H9 (cell line): ENCODE measurements around the gene DOLPP1. TPM values are rescaled to one million over a fixed set of nuclear protein-coding genes. Genes with fewer than 3 reads are reported as not detected.

Experiments used
- DNase-seq: peaks from one replicate; pipeline ENCODE4 v3.0.0-alpha.2; 2017
- H2AFZ ChIP-seq: one replicate; pipeline ENCODE4 v1.6.1; 2013; ENCODE audit warnings: mild to moderate bottlenecking, low read length, control low read depth, moderate library complexity
- H2AK5ac ChIP-seq: 2 replicates; pipeline ENCODE4 v1.6.1; 2013; ENCODE audit warnings: low read length, control low read depth, mixed read lengths; ENCODE audit not compliant: insufficient read length
- H2BK120ac ChIP-seq: one replicate; pipeline ENCODE4 v1.6.1; 2013; ENCODE audit warnings: low read depth, mild to moderate bottlenecking, low read length, control low read depth, inconsistent platforms; ENCODE audit not compliant: poor library complexity, severe bottlenecking
- H2BK12ac ChIP-seq: 2 replicates; pipeline ENCODE4 v1.6.1; 2013; ENCODE audit warnings: low read length, control low read depth, mixed read lengths, low read depth; ENCODE audit not compliant: insufficient read length
- H2BK15ac ChIP-seq: 2 replicates; pipeline ENCODE4 v1.6.1; 2013; ENCODE audit warnings: low read depth, low read length, control low read depth
- H2BK20ac ChIP-seq: one replicate; pipeline ENCODE4 v1.6.1; 2013; ENCODE audit warnings: low read depth, mild to moderate bottlenecking, low read length, control low read depth, inconsistent platforms; ENCODE audit not compliant: poor library complexity, severe bottlenecking
- H2BK5ac ChIP-seq: 2 replicates; pipeline ENCODE4 v1.6.1; 2013; ENCODE audit warnings: low read length, control low read depth, mixed read lengths; ENCODE audit not compliant: insufficient read length
- H3K14ac ChIP-seq: 2 replicates; pipeline ENCODE4 v1.6.1; 2013; ENCODE audit warnings: low read length, control low read depth; ENCODE audit not compliant: insufficient read depth
- H3K18ac ChIP-seq: 2 replicates; pipeline ENCODE4 v1.6.1; 2013; ENCODE audit warnings: low read depth, mild to moderate bottlenecking, mixed read lengths, low read length, control low read depth; ENCODE audit not compliant: insufficient read length
- H3K23ac ChIP-seq: 2 replicates; pipeline ENCODE4 v1.6.1; 2013; ENCODE audit warnings: low read length, control low read depth, mixed read lengths, low read depth; ENCODE audit not compliant: insufficient read length
- H3K23me2 ChIP-seq: 2 replicates; pipeline ENCODE4 v1.6.1; 2013; ENCODE audit warnings: low read depth, mild to moderate bottlenecking, mixed read lengths, low read length, control low read depth; ENCODE audit not compliant: insufficient read length, poor library complexity, severe bottlenecking
- H3K27ac ChIP-seq: 2 replicates; pipeline ENCODE4 v1.5.1; 2013; ENCODE audit warnings: low read length, control low read depth, mixed read lengths, low read depth; ENCODE audit not compliant: insufficient read length
- H3K27me3 ChIP-seq: 2 replicates; pipeline ENCODE4 v1.6.1; 2013; ENCODE audit warnings: low read length, control low read depth, inconsistent platforms; ENCODE audit not compliant: insufficient read depth
- H3K4ac ChIP-seq: 2 replicates; pipeline ENCODE4 v1.6.1; 2013; ENCODE audit warnings: low read depth, mild to moderate bottlenecking, control low read depth, inconsistent platforms, low read length, moderate library complexity
- H3K4me1 ChIP-seq: 2 replicates; pipeline ENCODE4 v1.6.1; 2013; ENCODE audit warnings: low read length, control low read depth, inconsistent platforms; ENCODE audit not compliant: insufficient read depth
- H3K4me2 ChIP-seq: 2 replicates; pipeline ENCODE4 v1.6.1; 2013; ENCODE audit warnings: low read length, control low read depth, mixed read lengths; ENCODE audit not compliant: insufficient read length, insufficient read depth
- H3K56ac ChIP-seq: 2 replicates; pipeline ENCODE4 v1.6.1; 2013; ENCODE audit warnings: low read depth, mild to moderate bottlenecking, mixed read lengths, low read length, control low read depth; ENCODE audit not compliant: insufficient read length
- H3K79me1 ChIP-seq: 2 replicates; pipeline ENCODE4 v1.6.1; 2013; ENCODE audit warnings: low read depth, mild to moderate bottlenecking, moderate library complexity, low read length, control low read depth, inconsistent platforms; ENCODE audit not compliant: insufficient read depth, poor library complexity, severe bottlenecking
- H3K79me2 ChIP-seq: 2 replicates; pipeline ENCODE4 v1.6.1; 2013; ENCODE audit warnings: low read length, control low read depth, inconsistent platforms; ENCODE audit not compliant: insufficient read depth
- H3K9ac ChIP-seq: 2 replicates; pipeline ENCODE4 v1.6.1; 2013; ENCODE audit warnings: low read length, control low read depth, mixed read lengths; ENCODE audit not compliant: insufficient read length; ENCODE audit errors: extremely low read depth
- H3K9me3 ChIP-seq: one replicate; pipeline ENCODE4 v1.6.1; 2013; ENCODE audit warnings: low read depth, low read length, inconsistent platforms; ENCODE audit not compliant: control insufficient read depth
- H3T11ph ChIP-seq: one replicate; pipeline ENCODE4 v1.6.1; 2013; ENCODE audit warnings: mild to moderate bottlenecking, low read length, control low read depth, inconsistent platforms
- H4K20me1 ChIP-seq: one replicate; pipeline ENCODE4 v1.6.1; 2013; ENCODE audit not compliant: control insufficient read depth, insufficient read length, insufficient read depth
- H4K5ac ChIP-seq: 2 replicates; pipeline ENCODE4 v1.6.1; 2013; ENCODE audit warnings: low read depth, mild to moderate bottlenecking, mixed read lengths, low read length, control low read depth; ENCODE audit not compliant: insufficient read length
- H4K8ac ChIP-seq: replicated peaks from 2 replicates; pipeline ENCODE4 v1.6.1; 2013; ENCODE audit warnings: low read length, control low read depth, mixed read lengths, low read depth; ENCODE audit not compliant: insufficient read length
- H4K91ac ChIP-seq: 2 replicates; pipeline ENCODE4 v1.6.1; 2013; ENCODE audit warnings: low read depth, mild to moderate bottlenecking, moderate library complexity, mixed read lengths, low read length, control low read depth; ENCODE audit not compliant: insufficient read length
- H3K27ac Mint-ChIP-seq, 3 experiments: 2 replicates in 2 of 3; 3 replicates in 1 of 3; pipeline ENCODE4 v1.8.0; 2020 to 2021; ENCODE audit warnings: mixed read lengths in 3 of 3, mild to moderate bottlenecking in 1 of 3, moderate library complexity in 1 of 3
- H3K27me3 Mint-ChIP-seq: 2 replicates; pipeline ENCODE4 v1.8.0; 2021; ENCODE audit warnings: low read depth, mild to moderate bottlenecking, moderate library complexity, mixed read lengths
- H3K36me3 Mint-ChIP-seq, 3 experiments: 2 replicates in 2 of 3; 3 replicates in 1 of 3; pipeline ENCODE4 v1.8.0; 2020 to 2021; ENCODE audit warnings: low read depth in 3 of 3, mixed read lengths in 3 of 3; ENCODE audit not compliant: insufficient read depth in 1 of 3
- H3K4me1 Mint-ChIP-seq, 2 experiments: 2 replicates each; pipeline ENCODE4 v1.8.0; 2020; ENCODE audit warnings: mixed read lengths in 2 of 2
- H3K4me3 Mint-ChIP-seq, 2 experiments: 2 replicates in 1 of 2; 3 replicates in 1 of 2; pipeline ENCODE4 v1.8.0; 2020 to 2021; ENCODE audit warnings: mild to moderate bottlenecking in 2 of 2, mixed read lengths in 2 of 2, moderate library complexity in 1 of 2
- H3K9me3 Mint-ChIP-seq, 2 experiments: 2 replicates in 1 of 2; 3 replicates in 1 of 2; pipeline ENCODE4 v1.8.0; 2020; ENCODE audit warnings: mild to moderate bottlenecking in 2 of 2, mixed read lengths in 2 of 2, moderate library complexity in 1 of 2
- CTCF ChIP-seq: fragments of 200-600 bp; sonication (generic); conservative IDR thresholded peaks from 3 replicates; pipeline ENCODE4 v1.8.0; 2021; ENCODE audit warnings: antibody characterized with exemption, mild to moderate bottlenecking
- WGBS: extraction: QIAGEN DNeasy Blood & Tissue Kit; methylation state at CpG from one replicate; pipeline ENCODE4 v1.1.7; 2013; ENCODE audit warnings: missing lambda C conversion rate, low lambda C conversion rate, mixed read lengths; ENCODE audit not compliant: insufficient read length; ENCODE audit errors: extremely low coverage; 5-methylcytosine and 5-hydroxymethylcytosine counted together
- total RNA-seq: library from RNA; stranded (reverse); gene quantifications from 2 replicates; pipeline ENCODE4 v1.2.1, GENCODE V29; 2021

DOLPP1 gene
- total RNA-seq, 1 experiment from 2014 or later, result 42.6 TPM

- no peak overlapping the region for H3K27ac ChIP-seq
- H3K23ac ChIP-seq, result no peak overlapping the region
- Mint-ChIP-seq H3K4me1 (peaks cover 13 to 19% of the 10 kb centered on the region in 2 experiments), H3K9me3 (no peaks in the 10 kb centered on the region), H3K36me3 (peaks cover 14 to 68% (median 61%) of the 10 kb centered on the region in 3 experiments), H3K4me3 (no peak overlapping the region; a peak in 1 of 5 replicates), H3K27me3 (no peaks in the 10 kb centered on the region; the same call in 1 of the 2 replicates), H3K27ac (no peak overlapping the region; a peak in 1 of 7 replicates)
- TF ChIP-seq CTCF, result peak; percentile 98
- no peaks in the 10 kb centered on the region for H3K79me1 ChIP-seq
- H2BK15ac ChIP-seq, result no peak overlapping the region
- H3K4me1 ChIP-seq, result peaks cover 6% of the 10 kb centered on the region; the same call in 1 of the 2 replicates
- H3K4ac ChIP-seq, result no peak overlapping the region
- no peak overlapping the region for H2AFZ ChIP-seq
- H4K20me1 ChIP-seq, result no peaks in the 10 kb centered on the region
- no peak overlapping the region for H2BK5ac ChIP-seq
- H3T11ph ChIP-seq, result no peak overlapping the region
- H3K9me3 ChIP-seq, result no peaks in the 10 kb centered on the region
- H4K91ac ChIP-seq, result no peak overlapping the region
- peak; percentile 87 for DNase-seq
- H2BK12ac ChIP-seq, result no peak overlapping the region
- peaks cover 2% of the 10 kb centered on the region; the same call in 1 of the 2 replicates for H3K79me2 ChIP-seq
- H3K56ac ChIP-seq, result no peak overlapping the region
- WGBS, result no CpG with 5 or more reads among the region's 13 CpGs
- no peak overlapping the region for H2BK120ac ChIP-seq
- H3K27me3 ChIP-seq, result no peaks in the 10 kb centered on the region
- no peak overlapping the region for H3K14ac ChIP-seq
- H3K23me2 ChIP-seq, result no peaks in the 10 kb centered on the region
- no peak overlapping the region for H4K5ac ChIP-seq
- H2AK5ac ChIP-seq, result no peak overlapping the region
- no peak overlapping the region for H4K8ac ChIP-seq
- no peak overlapping the region for H3K9ac ChIP-seq
- no peak overlapping the region for H2BK20ac ChIP-seq
- H3K18ac ChIP-seq, result no peak overlapping the region
- H3K4me2 ChIP-seq, result no peak overlapping the region
These were observed 50.6 kb downstream of the DOLPP1 start for GRCh38 chr9:129131300-129132145.
